GM21515 (cell line): ENCODE results near the gene DNAJB6.

Source experiments
- ATAC-seq: cut with Tn5 transposase; IDR thresholded peaks from one replicate; pipeline ENCODE4 v1.9.1; 2021; ENCODE audit not compliant: unreplicated experiment

The DNAJB6 gene

DNA sequence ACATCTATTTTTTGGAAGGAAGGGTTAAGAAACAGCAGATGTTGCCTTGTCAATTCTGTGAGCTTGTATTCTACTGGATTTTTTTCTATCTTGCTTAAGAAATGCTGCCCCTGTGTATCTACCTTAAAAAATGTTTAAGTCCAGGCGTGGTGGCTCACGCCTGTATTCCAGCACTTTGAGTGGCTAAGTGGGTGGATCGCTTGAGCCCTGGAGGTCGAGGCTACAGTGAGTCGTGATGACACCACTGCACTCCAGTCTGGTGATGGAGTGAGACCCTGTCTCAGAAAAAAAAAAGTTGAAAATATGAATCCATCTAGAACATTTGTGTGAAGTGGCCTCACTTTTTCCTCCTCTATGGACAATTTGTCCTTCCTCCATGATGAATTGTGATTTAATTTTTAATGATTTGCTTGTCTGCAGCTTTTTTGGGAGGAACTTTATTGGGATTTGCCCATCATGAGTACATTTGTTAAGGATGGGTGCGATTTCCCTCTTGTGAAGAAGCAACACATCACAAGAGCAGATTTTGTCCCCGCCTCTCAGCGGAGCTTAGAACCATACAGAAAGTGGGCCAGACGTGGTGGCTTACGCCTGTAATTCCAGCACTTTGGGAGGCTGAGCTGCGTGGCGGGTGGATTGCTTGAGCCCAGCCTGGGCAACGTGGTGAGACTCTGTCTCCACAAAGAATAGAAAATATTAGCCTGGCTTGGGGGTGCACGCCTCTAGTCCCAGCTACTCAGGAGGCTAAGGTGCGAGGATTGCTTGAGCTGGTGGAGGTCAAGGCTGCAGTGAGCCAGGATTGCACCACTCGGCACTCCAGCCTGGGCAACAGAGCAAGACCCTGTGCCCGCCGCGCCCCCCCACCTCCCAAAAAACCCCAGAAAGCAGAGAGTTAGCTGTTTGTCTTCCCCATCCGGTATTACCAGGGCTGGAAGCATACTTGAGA is 57.7 kb downstream of the DNAJB6 start:
- ATAC-seq: no peak

DNA sequence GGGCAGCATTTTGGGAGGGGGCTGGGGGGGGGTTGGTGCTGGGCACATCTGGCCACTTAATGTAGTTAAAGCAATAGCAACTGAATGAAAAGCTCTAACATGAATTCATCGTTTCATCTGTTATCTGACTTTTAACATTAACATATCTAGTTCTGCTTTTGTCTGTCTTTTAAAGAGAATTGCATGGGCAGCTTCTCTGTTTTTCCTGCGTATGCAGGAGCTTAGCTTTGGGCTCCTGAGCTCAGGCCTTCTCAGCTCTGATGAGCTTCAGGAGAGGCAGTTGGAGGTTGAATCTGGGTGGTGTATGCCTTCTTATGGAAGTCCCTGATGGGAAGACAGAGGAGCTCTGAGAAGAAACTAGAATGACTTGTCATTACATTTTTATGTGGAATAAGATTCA is 58.4 kb downstream of the DNAJB6 start:
- no peak for ATAC-seq

DNA sequence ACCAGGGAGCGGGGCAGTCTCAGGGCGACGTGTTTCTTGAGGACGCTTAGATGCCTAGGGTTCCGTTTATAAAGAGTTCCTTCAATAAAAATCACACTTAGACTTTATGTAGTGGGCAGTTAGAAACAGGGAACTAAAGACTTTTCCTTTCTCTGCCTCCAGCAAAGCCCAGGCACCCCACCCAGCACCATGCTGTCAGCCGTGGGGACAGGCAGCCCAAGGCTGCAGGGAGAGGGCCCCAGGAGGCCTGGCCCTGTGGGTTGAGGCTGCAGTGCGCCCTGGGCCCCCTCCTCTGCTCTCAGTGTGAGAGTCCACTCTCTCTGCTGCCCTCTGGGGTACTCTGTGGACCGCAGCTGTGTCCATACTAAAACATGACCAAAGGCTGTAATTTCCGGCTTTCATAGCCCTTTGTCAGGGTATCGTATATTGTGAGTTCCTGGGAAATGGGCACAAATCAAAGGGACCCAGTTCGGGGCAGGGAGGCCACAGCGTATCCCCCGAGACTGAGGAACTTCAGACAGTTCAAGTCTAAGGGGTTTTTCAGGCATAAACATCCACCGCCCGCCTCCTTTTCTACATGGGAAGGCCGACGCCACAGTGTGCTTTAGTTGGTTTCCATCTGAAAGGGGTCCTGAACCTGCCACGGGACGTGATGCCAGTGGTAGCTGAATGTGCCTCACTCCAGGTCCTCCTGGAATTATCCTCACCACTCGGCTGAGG is 59.7 kb downstream of the DNAJB6 start:
- no peak for ATAC-seq

GRCh38 chr7:157397036-157397720 is 60.4 kb downstream of the DNAJB6 start:
- no peak for ATAC-seq

GRCh38 chr7:157397731-157398691 is 61.2 kb downstream of the DNAJB6 start:
- ATAC-seq: no peak

GRCh38 chr7:157399086-157399687 is 62.4 kb downstream of the DNAJB6 start:
- ATAC-seq: no peak

GRCh38 chr7:157400171-157400860 is 63.5 kb downstream of the DNAJB6 start:
- no peak for ATAC-seq

DNA sequence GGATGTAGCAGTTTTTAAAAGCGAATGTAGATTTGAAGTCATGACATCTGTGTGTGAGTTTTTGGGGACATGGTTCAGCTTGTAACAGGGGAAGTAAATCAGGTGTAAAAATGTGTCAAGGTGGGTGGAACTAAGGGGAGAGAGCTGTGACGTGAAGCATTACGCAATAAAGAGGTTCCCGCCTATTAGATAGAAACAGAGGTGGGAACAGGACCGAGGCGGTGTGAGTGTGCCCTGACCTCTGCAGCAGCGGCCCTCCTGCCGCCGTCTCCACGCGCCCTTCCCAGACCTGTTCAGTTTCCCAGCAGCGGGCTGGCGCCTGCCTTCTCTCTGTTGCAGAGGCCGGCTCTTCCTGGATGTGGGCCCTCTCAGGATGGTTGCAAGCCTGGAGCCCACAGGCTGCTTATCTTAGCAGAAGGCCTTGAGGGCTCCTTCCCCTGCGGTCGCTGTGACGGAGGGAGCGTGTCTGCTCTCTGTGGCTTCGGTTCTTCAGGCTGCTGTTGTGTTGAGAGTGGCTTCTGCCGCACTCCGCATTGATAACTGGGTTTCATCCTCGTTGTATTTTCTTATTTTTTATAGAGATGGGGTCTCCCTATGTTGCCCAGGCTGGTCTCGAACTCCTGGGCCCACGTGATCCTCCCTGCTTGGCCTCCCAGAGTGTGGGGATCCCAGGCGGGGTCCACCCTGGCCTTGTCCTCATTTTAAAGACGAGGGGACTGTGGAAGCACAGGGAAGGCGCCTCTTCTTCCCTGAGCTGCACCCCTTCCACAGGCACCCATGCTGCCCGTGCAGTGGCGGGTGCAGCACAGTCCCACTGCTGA is 65.0 kb downstream of the DNAJB6 start:
- ATAC-seq: no peak

GRCh38 chr7:157402388-157402703 is 65.5 kb downstream of the DNAJB6 start:
- no peak for ATAC-seq

DNA sequence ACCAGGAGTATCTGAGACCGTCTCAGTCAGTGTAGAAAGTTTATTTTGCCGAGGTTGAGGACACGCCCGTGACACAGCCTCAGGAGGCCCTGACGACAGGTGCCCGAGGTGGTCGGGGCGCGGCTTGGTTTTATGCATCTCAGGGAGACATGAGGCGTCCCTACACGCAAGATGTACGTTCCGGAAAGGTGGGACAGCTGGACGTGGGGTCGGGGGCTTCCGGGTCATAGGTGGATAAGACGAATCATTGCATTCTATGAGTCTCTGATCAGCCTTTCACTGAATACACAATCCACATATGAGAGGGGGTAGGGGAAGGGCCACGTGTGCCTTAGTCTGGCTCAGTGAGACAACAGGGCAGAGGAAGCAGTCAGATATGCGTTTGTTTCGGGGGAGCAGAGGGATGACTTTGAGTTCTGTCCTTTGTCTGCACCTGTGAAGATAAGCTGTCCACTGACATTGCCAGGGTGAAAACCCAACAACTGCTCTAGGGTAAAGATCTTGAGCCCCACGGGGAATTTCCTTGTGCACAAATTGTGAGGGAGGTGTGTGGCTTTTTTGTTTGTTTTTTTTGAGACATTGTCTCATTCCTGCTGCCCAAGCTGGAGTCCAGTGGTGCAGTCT is 66.2 kb downstream of the DNAJB6 start:
- ATAC-seq: no peak

DNA sequence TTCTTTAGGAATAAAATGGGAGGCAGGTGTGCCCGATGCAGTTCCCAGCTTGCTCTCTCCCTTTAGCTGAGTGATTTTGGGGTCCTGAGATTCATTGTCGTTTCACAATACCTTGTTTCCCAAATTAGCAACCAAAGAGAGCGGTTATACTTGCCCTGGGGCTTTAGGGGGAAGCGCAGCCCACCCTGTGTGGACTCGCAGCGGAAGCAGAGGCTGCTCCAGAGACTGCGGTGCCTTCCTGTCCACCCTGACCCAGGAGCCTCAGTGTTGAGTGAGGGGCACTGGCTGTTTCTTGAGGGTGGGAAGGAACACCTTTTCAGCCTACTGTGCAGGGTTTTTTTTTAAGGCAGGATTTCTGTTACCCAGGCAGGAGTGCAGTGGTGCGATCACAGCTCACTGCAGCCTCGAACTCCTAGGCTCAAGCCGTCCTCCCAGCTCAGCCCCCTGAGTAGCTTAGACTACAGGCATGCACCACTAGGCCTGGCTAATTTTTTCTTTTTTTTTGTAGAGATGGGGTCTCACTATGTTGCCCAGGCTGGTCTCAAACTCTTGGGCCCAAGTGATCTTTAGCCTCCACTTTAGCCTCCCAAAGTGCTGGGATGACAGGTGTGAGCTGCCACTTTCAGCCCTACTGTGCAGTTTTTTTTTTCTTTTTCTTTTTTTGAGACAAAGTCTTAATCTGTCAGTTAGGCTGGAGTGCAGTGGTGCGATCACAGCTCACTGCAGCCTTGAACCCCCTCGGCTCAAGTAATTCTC is 67.0 kb downstream of the DNAJB6 start:
- no peak for ATAC-seq

DNA sequence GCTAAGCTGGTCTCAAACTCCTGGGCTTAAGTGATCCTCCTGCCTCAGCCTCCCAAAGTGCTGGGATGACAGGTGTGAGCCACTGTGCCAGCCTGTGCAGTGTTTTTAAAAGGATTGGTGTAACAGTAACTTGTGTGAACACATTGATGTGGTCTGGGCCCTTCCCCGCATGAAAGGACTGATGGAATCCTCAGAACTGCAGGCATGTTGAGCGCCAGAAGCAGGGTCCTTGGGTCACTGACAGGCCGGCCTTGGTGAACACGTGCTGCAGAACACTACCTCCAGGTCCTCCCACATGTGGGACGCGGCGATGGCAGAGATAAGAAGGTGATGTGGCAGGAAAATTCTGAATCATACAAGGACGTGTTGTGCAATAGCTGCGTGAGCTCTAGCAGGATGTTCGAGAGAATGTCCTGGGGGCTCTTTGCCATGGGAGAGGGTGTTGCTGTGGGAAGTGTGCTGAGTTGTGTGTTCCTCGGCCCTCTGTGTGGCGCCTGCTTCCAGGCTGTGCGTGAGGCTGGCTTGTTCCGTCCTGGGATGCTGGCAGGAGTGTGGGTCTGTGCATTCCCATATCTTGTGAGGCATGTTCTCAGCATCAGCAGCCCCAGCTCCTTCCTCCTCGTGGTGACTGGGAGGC is 68.2 kb downstream of the DNAJB6 start:
- no peak for ATAC-seq

DNA sequence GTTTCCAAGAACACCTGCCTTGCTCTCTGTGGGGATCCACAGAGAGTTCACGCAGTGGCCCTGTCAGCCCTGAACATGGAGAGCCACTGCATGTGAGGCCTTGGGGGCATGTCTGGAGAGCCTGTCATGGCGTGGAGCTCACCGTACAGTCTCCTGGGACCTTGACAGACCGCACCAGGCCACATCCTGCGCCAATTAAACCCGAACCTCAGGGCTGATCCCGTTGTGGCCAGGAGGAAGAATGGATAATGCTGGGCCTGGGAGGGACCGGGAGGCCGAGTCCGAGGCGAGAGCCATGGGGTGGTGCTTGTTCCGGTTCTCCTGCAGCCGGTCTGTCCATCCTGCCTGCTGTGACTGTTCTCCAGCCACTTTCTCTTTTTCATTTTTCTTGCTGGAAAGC is 68.7 kb downstream of the DNAJB6 start:
- ATAC-seq: no peak

- no peak for ATAC-seq
Observed at GRCh38 chr7:157405914-157406810, 69.4 kb downstream of the DNAJB6 start.

DNA sequence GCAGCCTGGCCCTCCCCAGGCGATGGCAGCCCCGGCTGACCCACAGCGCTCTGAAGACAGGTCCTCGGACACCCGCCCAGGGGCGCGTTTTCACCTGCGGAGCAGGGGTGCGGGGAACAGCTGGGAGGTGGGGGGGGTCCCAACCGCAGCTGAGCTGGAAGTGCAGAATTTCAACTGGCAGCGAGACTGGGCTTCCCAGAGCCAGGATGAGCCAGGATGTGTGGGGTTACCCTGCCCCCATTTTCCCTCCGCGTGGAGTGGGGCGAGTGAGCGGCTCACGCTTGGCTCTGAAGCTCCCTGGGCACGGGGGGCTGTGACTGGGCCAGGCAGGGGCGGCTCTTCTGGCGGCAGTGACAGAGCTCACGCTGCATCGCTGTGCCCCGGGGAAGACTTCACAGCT is 70.2 kb downstream of the DNAJB6 start:
- ATAC-seq: no peak
